CD14-positive monocyte (primary cell): ENCODE measurements around the gene AFAP1L1. TPM values are rescaled to one million over a fixed set of nuclear protein-coding genes. Genes with fewer than 3 reads are reported as not detected.

Experiments
- DNase-seq, 3 donors: peaks; one replicate each; pipeline ENCODE4 v3.0.0-alpha.2; 2011 to 2022
- H2AFZ ChIP-seq: 2 replicates; pipeline ENCODE4 v1.6.0; 2012; ENCODE audit warnings: mild to moderate bottlenecking, low read depth, low read length, inconsistent platforms; ENCODE audit not compliant: insufficient read depth, poor library complexity, severe bottlenecking
- H3K27ac ChIP-seq, 2 donors: 1 replicate in 1 of 2; 2 replicates in 1 of 2; pipeline ENCODE4 v1.5.1; 2012 to 2013; ENCODE audit warnings: low read length in 2 of 2, control low read depth in 1 of 2, inconsistent platforms in 1 of 2, low read depth in 1 of 2, mild to moderate bottlenecking in 1 of 2
- H3K27me3 ChIP-seq, 2 donors: one replicate each; pipeline versions ENCODE4 v1.6.0 to v1.6.1; 2011 to 2013; ENCODE audit warnings: low read length in 2 of 2; ENCODE audit not compliant: control insufficient read depth in 2 of 2, insufficient read depth in 2 of 2
- H3K36me3 ChIP-seq, 2 donors: replicated peaks in 1 of 2; 1 replicate in 1 of 2; 2 replicates in 1 of 2; pipeline versions ENCODE4 v1.5.1 to v1.6.1; 2012 to 2013; ENCODE audit warnings: low read length in 2 of 2, control low read depth in 1 of 2, inconsistent platforms in 1 of 2, mild to moderate bottlenecking in 1 of 2; ENCODE audit not compliant: insufficient read depth in 2 of 2, control insufficient read depth in 1 of 2
- H3K4me1 ChIP-seq, 2 donors: 1 replicate in 1 of 2; 2 replicates in 1 of 2; pipeline versions ENCODE4 v1.5.1 to v1.6.1; 2012 to 2013; ENCODE audit warnings: low read length in 2 of 2, control low read depth in 1 of 2, inconsistent platforms in 1 of 2, mild to moderate bottlenecking in 1 of 2, moderate library complexity in 1 of 2; ENCODE audit not compliant: insufficient read depth in 2 of 2, control insufficient read depth in 1 of 2
- H3K4me2 ChIP-seq: replicated peaks from 2 replicates; pipeline ENCODE3; 2012; ENCODE audit warnings: low read length, moderate library complexity, mild to moderate bottlenecking; ENCODE audit not compliant: poor library complexity, severe bottlenecking; ENCODE audit errors: extremely low read depth
- H3K4me3 ChIP-seq, 3 experiments: fragments of 200-600 bp in 1 of 3; sonication (generic) in 1 of 3; replicated peaks in 1 of 3; 1 replicate in 2 of 3; 2 replicates in 1 of 3; pipeline ENCODE4 v1.5.1; 2011 to 2013; ENCODE audit warnings: low read length in 3 of 3, mild to moderate bottlenecking in 3 of 3, control low read depth in 2 of 3, low read depth in 2 of 3, inconsistent platforms in 1 of 3, moderate library complexity in 1 of 3
- H3K79me2 ChIP-seq: 2 replicates; pipeline ENCODE4 v1.6.0; 2012; ENCODE audit warnings: mild to moderate bottlenecking, control low read depth, inconsistent platforms, low read length, moderate library complexity; ENCODE audit not compliant: insufficient read depth
- H3K9ac ChIP-seq: 2 replicates; pipeline ENCODE4 v1.6.0; 2017; ENCODE audit warnings: low read length, mild to moderate bottlenecking; ENCODE audit not compliant: insufficient read depth, poor library complexity, severe bottlenecking
- H3K9me3 ChIP-seq, 2 donors: replicated peaks in 1 of 2; 1 replicate in 1 of 2; 2 replicates in 1 of 2; pipeline versions ENCODE4 v1.5.1 to v1.6.1; 2012 to 2013; ENCODE audit warnings: low read length in 2 of 2, control low read depth in 1 of 2; ENCODE audit not compliant: control insufficient read depth in 1 of 2, insufficient read depth in 1 of 2
- H4K20me1 ChIP-seq: 2 replicates; pipeline ENCODE4 v1.6.0; 2012; ENCODE audit warnings: mild to moderate bottlenecking, low read length, control low read depth, moderate library complexity; ENCODE audit not compliant: insufficient read depth
- H3K27ac Mint-ChIP-seq, 7 donors: one replicate each; pipeline ENCODE4 v1.8.0; 2020; ENCODE audit warnings: mild to moderate bottlenecking in 7 of 7, mixed read lengths in 7 of 7, moderate library complexity in 6 of 7, inconsistent platforms in 2 of 7
- H3K27me3 Mint-ChIP-seq, 3 donors: one replicate each; pipeline ENCODE4 v1.8.0; 2021 to 2022; ENCODE audit warnings: low read depth in 3 of 3, mild to moderate bottlenecking in 3 of 3, mixed read lengths in 3 of 3, moderate library complexity in 3 of 3, inconsistent platforms in 1 of 3
- H3K36me3 Mint-ChIP-seq, 2 donors: one replicate each; pipeline ENCODE4 v1.8.0; 2020; ENCODE audit warnings: mixed read lengths in 2 of 2, inconsistent platforms in 1 of 2, mild to moderate bottlenecking in 1 of 2
- H3K4me1 Mint-ChIP-seq: one replicate; pipeline ENCODE4 v1.8.0; 2020; ENCODE audit warnings: mild to moderate bottlenecking, mixed read lengths
- H3K4me3 Mint-ChIP-seq, 2 donors: one replicate each; pipeline ENCODE4 v1.8.0; 2020; ENCODE audit warnings: mild to moderate bottlenecking in 2 of 2, mixed read lengths in 2 of 2, moderate library complexity in 1 of 2
- H3K9me3 Mint-ChIP-seq, 7 donors: one replicate each; pipeline ENCODE4 v1.8.0; 2020 to 2022; ENCODE audit warnings: mixed read lengths in 7 of 7, mild to moderate bottlenecking in 6 of 7, moderate library complexity in 6 of 7, inconsistent platforms in 2 of 7
- WGBS: methylation state at CpG from one replicate; pipeline ENCODE4 v1.1.5; 2013; ENCODE audit warnings: missing lambda C conversion rate; ENCODE audit not compliant: insufficient coverage; 5-methylcytosine and 5-hydroxymethylcytosine counted together
- intact Hi-C, 2 donors: fragments of 100-400 bp; cut with micrococcal nuclease; formaldehyde crosslinking; loops; one replicate each; pipeline versions ENCODE4 v1.15.0 to v1.15.1; 2023
- polyA plus RNA-seq, 3 donors: library from polyadenylated mRNA; depleted of rRNA in 1 of 3; unstranded in 2 of 3; stranded (reverse) in 1 of 3; fragments of 300-500 nt in 2 of 3; fragments of >200 nt in 1 of 3; fragmentation: Illumina TruSeq in 2 of 3; gene quantifications; 1 replicate in 2 of 3; 2 replicates in 1 of 3; pipeline ENCODE4 v1.2.3, GENCODE V29; 2012 to 2021
- TF ChIP-seq, protein P1 (sequence below): fragments of 200-600 bp; IDR thresholded peaks from one replicate; pipeline ENCODE4 v1.8.0; 2022; ENCODE audit warnings: antibody characterized with exemption, mild to moderate bottlenecking

Gene AFAP1L1
- polyA plus RNA-seq, 3 donors, result not detected

DNA sequence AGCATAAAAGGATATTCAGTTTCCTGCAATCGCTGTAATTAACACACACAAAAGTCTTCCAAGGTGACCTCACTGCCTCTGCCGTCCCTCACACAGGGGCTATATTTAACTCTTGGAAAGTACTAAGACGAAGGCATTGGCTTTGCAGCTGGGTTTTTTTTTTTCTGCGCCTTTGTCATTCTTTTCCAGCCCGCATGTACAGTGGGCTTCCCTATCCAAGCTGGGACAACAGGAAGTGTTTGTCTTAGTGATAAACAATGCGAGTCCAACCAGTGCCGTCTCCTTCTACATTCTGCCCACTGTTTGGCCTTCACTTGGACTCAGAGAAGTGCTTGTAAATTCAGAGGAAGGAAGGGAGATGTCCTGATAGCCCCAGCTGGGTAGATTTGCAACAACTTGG lies 17.6 kb downstream of the AFAP1L1 start:
- Histone ChIP-seq H3K79me2 (no peaks in the 10 kb centered on the region), H3K9ac (no peak overlapping the region), H4K20me1 (no peaks in the 10 kb centered on the region), H3K27ac (no peak overlapping the region), H2AFZ (peak overlapping the region; percentile 79), H3K4me3 (no peak overlapping the region), H3K27me3 (no peaks in the 10 kb centered on the region), H3K4me2 (no peak overlapping the region), H3K4me1 (peaks cover 0 to 4% of the 10 kb centered on the region in 2 donors), H3K9me3 (no peaks in the 10 kb centered on the region), H3K36me3 (no peaks in the 10 kb centered on the region)
- no CpG with 5 or more reads among the region's 7 CpGs for WGBS
- no peak overlapping the region for H3K4me3 Mint-ChIP-seq
- H3K9me3 Mint-ChIP-seq, result peaks cover 0 to 12% (median 3%) of the 10 kb centered on the region in 7 donors
- no peaks in the 10 kb centered on the region for H3K36me3 Mint-ChIP-seq
- peaks cover 0 to 2% (median 0%) of the 10 kb centered on the region in 3 donors for H3K27me3 Mint-ChIP-seq
- intact Hi-C loops, result no loop called here
- DNase-seq, result no peak
- H3K27ac Mint-ChIP-seq, result peak overlapping the region in 2 of 7 donors; percentile 10 to 31
- H3K4me1 Mint-ChIP-seq, result peaks cover 20% of the 10 kb centered on the region
- TF ChIP-seq, protein P1, sequence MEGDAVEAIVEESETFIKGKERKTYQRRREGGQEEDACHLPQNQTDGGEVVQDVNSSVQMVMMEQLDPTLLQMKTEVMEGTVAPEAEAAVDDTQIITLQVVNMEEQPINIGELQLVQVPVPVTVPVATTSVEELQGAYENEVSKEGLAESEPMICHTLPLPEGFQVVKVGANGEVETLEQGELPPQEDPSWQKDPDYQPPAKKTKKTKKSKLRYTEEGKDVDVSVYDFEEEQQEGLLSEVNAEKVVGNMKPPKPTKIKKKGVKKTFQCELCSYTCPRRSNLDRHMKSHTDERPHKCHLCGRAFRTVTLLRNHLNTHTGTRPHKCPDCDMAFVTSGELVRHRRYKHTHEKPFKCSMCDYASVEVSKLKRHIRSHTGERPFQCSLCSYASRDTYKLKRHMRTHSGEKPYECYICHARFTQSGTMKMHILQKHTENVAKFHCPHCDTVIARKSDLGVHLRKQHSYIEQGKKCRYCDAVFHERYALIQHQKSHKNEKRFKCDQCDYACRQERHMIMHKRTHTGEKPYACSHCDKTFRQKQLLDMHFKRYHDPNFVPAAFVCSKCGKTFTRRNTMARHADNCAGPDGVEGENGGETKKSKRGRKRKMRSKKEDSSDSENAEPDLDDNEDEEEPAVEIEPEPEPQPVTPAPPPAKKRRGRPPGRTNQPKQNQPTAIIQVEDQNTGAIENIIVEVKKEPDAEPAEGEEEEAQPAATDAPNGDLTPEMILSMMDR, result no peak

DNA sequence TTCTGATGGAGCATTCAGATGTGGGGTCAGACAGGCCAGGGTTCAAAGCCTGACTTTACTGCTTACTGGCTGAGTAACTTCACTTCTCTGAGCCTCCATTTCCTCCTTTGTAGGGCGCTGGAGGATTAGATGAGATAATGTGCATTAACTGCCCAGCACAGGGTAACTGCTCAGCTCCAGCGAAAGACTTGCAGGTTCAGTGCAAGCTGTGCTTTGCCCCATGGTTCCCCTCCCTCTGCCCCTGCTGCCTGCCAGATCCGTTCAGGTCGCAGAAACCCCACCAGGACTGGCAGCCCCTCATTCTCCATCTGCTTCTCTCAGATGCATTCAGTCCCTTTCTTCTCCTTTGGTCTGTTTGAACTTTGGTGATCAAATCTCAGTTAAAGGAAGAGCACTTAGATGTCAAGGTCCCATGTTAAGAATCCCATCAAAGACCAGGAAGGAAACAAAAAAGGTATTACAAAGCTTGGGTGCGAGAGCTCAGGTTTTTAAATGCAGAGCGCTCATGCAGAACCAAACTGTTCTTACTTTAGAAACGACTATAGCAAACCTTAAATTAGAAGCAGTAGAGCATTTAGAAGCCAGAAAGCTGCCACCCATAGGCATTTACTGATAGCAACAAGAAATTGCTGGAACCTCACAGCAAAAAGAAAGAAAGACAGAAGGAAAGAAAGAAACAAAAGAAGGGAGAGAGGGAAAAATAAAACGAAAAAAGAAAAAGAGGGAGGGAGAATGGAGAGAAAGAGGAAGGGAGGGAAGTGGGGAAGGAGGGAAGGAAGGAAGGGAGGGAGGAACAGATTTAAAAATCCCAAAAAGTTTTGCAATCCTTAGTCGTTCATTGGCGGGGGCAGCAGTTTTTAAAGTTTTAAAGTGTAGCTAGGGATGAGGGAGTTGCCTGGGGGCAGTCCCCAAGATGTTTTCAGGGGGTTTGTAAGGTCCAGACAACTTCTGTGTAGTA lies 23.5 kb downstream of the AFAP1L1 start:
- Histone ChIP-seq H3K27me3 (peaks cover 0 to 6% of the 10 kb centered on the region in 2 donors), H3K4me1 (peaks cover 7% of the 10 kb centered on the region in 2 donors), H3K4me2 (no peak overlapping the region), H2AFZ (no peak overlapping the region), H3K9me3 (no peaks in the 10 kb centered on the region), H3K27ac (no peak overlapping the region), H3K4me3 (no peak overlapping the region), H3K79me2 (no peaks in the 10 kb centered on the region), H4K20me1 (no peaks in the 10 kb centered on the region), H3K36me3 (no peaks in the 10 kb centered on the region), H3K9ac (no peak overlapping the region)
- no peak for DNase-seq
- Mint-ChIP-seq H3K4me1 (peaks cover 13% of the 10 kb centered on the region), H3K27ac (no peak overlapping the region), H3K27me3 (peaks cover 7 to 18% (median 9%) of the 10 kb centered on the region in 3 donors), H3K36me3 (no peaks in the 10 kb centered on the region), H3K9me3 (no peaks in the 10 kb centered on the region), H3K4me3 (no peak overlapping the region)
- TF ChIP-seq, protein P1, result no peak
- WGBS, result 77% methylated on average over 6 of the region's 10 CpGs
- intact Hi-C loops, result no loop called here
